Adrenal gland (tissue), 12 donors: ENCODE measurements around the gene AIF1. TPM values are rescaled to one million over a fixed set of nuclear protein-coding genes. Genes with fewer than 3 reads are reported as not detected.

Source experiments
- DNase-seq, 7 donors: peaks; one replicate each; pipeline ENCODE4 v3.0.0-alpha.2; 2019 to 2020
- H3K27ac ChIP-seq, 5 donors: fragments of 200-600 bp; sonication (generic) in 4 of 5; 1 replicate in 3 of 5; 2 replicates in 2 of 5; pipeline versions ENCODE4 v1.5.1 to v1.8.0; 2016 to 2020; ENCODE audit warnings: mild to moderate bottlenecking in 1 of 5
- H3K27me3 ChIP-seq: fragments of 200-600 bp; 2 replicates; pipeline ENCODE4 v1.8.0; 2021
- H3K36me3 ChIP-seq, 2 donors: fragments of 200-600 bp; replicated peaks in 1 of 2; 1 replicate in 1 of 2; 2 replicates in 1 of 2; pipeline versions ENCODE4 v1.5.1 to v1.8.0; 2018 to 2022
- H3K4me1 ChIP-seq, 2 donors: fragments of 200-600 bp; replicated peaks in 1 of 2; 1 replicate in 1 of 2; 2 replicates in 1 of 2; pipeline versions ENCODE4 v1.5.1 to v1.8.0; 2018 to 2021
- H3K4me3 ChIP-seq, 4 donors: fragments of 200-600 bp; sonication (generic) in 3 of 4; one replicate each; pipeline ENCODE4 v1.5.1; 2016 to 2018
- H3K9me3 ChIP-seq, 3 donors: fragments of 200-600 bp; sonication (generic) in 1 of 3; replicated peaks in 1 of 3; 1 replicate in 2 of 3; 2 replicates in 1 of 3; pipeline versions ENCODE4 v1.5.1 to v1.8.0; 2016 to 2021
- POLR2A ChIP-seq, 2 donors: fragments of 450-650 bp; IDR thresholded peaks; one replicate each; pipeline ENCODE4 v1.6.1; 2017; ENCODE audit warnings: antibody characterized with exemption in 2 of 2, mild to moderate bottlenecking in 2 of 2, moderate library complexity in 1 of 2
- WGBS, 4 donors: extraction: QIAGEN DNeasy Blood & Tissue Kit in 2 of 4; methylation state at CpG; one replicate each; pipeline versions ENCODE4 v1.1.5 to v1.1.7; 2013 to 2017; 5-methylcytosine and 5-hydroxymethylcytosine counted together
- intact Hi-C, 2 donors: fragments of 100-400 bp; cut with DNase I; formaldehyde crosslinking; loops; one replicate each; pipeline versions ENCODE4 v1.14.1 to v1.15.0; 2022 to 2023
- polyA plus RNA-seq, 3 donors: library from polyadenylated mRNA; stranded (reverse); fragments of 200-250 nt in 2 of 3; fragments of 350-450 nt in 1 of 3; fragmentation: Illumina TruSeq in 1 of 3; extraction: RNeasy Lipid Tissue Mini Kit (QIAGEN cat#74804) in 1 of 3; gene quantifications; one replicate each; pipeline ENCODE4 v1.2.3, GENCODE V29; 2013 to 2014
- total RNA-seq, 9 donors: library from RNA; depleted of rRNA in 4 of 9; stranded (reverse); fragments of >200 nt in 4 of 9; fragments of 120-200 nt in 1 of 9; fragmentation: NEBNext Ultra II Directional in 1 of 9; extraction: Animal tissue kit (Norgen Biotek cat#: 25700) in 1 of 9; gene quantifications; one replicate each; pipeline versions ENCODE4 v1.1.0 to v1.2.4, GENCODE V29; 2013 to 2023
- TF ChIP-seq, protein P1 (sequence below), 6 experiments: fragments of 450-650 bp in 4 of 6; fragments of 200-600 bp in 2 of 6; sonication (generic) in 1 of 6; IDR thresholded peaks; 1 replicate in 5 of 6; 2 replicates in 1 of 6; pipeline versions ENCODE4 v1.5.1 to v1.8.0; 2016 to 2021; ENCODE audit warnings: antibody characterized with exemption in 6 of 6, mild to moderate bottlenecking in 2 of 6, moderate library complexity in 1 of 6
- donor health status: healthy with polysubstance abuse.
- donor health status: Bipolar disorder and iron deficiency.
- donor health status: DM: yes; HTN: yes; CAD: no.
- donor health status: DM: no; HTN: no; CAD: no.
- donor health status: DM: no; HTN: no; CAD: no.
- donor health status: DM: yes; HTN: yes; CAD: no.

AIF1 gene
- total and polyA plus RNA-seq, 12 donors: 15.3 to 104 (median 66.3) TPM

DNA sequence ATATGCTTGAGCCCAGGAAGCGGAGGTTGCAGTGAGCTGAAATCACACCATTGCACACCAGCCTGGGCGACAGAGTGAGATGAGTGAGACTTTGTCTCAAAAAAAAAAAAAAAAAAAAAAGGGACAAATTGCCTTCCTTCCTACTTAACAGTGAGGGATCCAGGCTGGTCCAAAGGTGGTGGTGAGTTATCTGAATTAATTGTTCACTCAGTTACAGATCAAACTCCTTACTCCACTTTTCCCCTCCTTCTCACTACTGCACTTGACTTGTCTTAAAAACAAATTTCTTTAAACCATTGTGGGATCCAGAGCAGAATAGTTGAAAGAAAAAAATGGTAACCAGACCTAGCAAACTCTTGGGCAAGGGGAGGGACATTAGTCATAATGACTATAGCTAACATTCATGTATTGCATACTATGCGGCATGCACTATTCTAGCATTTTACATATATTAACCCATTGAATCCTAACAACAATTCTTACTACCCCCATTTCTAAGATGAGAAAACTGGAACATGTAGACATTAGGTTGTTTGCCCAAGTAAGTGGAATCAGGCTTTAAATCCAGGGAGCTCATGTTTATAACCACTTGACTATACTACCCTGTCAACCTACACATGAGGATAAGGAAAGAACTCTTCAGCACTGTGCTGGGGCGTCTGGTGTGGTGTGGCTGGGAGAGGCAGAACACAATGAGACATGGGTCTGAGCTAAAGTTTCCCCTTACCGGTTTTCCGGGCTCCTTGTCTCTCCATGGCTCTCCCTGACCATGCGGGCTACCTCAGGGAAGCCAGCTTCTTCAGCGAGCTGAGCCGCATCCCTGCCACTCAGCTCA is 48.3 kb downstream of the AIF1 start:
- Histone ChIP-seq H3K36me3 (peaks cover 0 to 24% of the 10 kb centered on the region in 2 donors), H3K4me3 (peak overlapping the region in 1 of 4 donors; percentile 95), H3K27me3 (no peaks in the 10 kb centered on the region), H3K27ac (peak overlapping the region in 4 of 5 donors; percentile 83 to 96 (median 90)), H3K4me1 (peaks cover 20 to 59% of the 10 kb centered on the region in 2 donors), H3K9me3 (no peaks in the 10 kb centered on the region)
- DNase-seq: no peak
- TF ChIP-seq POLR2A (IDR thresholded peaks at IDR 0.05): no peak
- TF ChIP-seq, protein P1, sequence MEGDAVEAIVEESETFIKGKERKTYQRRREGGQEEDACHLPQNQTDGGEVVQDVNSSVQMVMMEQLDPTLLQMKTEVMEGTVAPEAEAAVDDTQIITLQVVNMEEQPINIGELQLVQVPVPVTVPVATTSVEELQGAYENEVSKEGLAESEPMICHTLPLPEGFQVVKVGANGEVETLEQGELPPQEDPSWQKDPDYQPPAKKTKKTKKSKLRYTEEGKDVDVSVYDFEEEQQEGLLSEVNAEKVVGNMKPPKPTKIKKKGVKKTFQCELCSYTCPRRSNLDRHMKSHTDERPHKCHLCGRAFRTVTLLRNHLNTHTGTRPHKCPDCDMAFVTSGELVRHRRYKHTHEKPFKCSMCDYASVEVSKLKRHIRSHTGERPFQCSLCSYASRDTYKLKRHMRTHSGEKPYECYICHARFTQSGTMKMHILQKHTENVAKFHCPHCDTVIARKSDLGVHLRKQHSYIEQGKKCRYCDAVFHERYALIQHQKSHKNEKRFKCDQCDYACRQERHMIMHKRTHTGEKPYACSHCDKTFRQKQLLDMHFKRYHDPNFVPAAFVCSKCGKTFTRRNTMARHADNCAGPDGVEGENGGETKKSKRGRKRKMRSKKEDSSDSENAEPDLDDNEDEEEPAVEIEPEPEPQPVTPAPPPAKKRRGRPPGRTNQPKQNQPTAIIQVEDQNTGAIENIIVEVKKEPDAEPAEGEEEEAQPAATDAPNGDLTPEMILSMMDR (IDR thresholded peaks at IDR 0.05): no peak
- intact Hi-C loops: no loop called here
- 71 to 78% (median 72%) methylated on average over 5 to 9 of the region's 9 CpGs for WGBS, 4 donors

DNA sequence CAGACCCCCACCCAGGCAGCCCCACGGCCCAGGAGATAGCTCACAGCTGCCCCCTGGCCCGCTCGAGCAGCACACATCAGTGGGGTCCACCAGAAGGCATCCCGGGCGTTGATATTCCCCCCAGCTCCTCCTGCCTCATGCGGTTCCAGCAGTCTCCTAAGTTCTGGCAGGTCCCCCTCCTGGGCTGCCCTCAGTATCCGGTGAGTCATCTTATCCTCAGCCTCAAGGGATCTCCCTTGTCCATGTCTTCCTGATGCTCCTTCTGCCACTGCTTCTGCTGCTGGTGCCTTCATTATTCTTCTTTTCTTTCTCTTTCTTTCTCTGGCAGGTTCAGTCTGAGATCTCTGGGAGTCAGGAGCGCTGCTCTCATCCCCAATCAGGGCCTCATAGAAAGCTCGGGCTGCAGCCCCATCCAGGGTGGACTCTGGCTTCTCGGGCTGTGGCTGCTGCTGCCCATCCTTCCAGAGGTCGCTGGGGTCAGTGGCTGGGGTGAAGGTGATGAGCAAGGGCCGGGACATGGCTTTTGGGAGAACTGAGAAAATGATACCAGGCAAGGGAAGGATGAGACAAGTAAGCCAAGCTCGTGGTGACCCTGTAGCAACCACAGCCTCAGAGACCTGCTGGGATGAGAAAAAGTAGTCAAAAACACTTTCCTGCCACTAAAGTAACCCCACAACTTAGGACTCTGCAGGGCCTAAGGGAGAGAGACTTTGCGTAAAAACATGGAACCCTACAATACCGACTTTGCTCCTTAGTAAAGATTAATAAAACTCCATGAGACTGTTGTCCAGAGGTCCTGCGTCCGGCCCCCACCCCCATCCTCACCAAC is 49.1 kb downstream of the AIF1 start:
- Histone ChIP-seq H3K9me3 (no peaks in the 10 kb centered on the region), H3K27ac (peak overlapping the region; percentile 83 to 96 (median 89)), H3K36me3 (peaks cover 0 to 32% of the 10 kb centered on the region in 2 donors), H3K4me3 (peak overlapping the region in 2 of 4 donors; percentile 69 to 95), H3K4me1 (peaks cover 14 to 51% of the 10 kb centered on the region in 2 donors), H3K27me3 (no peaks in the 10 kb centered on the region)
- peak in 6 of 7 donors; percentile 48 to 77 (median 58) for DNase-seq
- TF ChIP-seq, protein P1 (IDR thresholded peaks at IDR 0.05): no peak
- no peak for TF ChIP-seq POLR2A (IDR thresholded peaks at IDR 0.05)
- intact Hi-C loops: no loop called here
- WGBS, 4 donors: 17 to 30% (median 21%) methylated on average over 12 to 17 of the region's 17 CpGs

DNA sequence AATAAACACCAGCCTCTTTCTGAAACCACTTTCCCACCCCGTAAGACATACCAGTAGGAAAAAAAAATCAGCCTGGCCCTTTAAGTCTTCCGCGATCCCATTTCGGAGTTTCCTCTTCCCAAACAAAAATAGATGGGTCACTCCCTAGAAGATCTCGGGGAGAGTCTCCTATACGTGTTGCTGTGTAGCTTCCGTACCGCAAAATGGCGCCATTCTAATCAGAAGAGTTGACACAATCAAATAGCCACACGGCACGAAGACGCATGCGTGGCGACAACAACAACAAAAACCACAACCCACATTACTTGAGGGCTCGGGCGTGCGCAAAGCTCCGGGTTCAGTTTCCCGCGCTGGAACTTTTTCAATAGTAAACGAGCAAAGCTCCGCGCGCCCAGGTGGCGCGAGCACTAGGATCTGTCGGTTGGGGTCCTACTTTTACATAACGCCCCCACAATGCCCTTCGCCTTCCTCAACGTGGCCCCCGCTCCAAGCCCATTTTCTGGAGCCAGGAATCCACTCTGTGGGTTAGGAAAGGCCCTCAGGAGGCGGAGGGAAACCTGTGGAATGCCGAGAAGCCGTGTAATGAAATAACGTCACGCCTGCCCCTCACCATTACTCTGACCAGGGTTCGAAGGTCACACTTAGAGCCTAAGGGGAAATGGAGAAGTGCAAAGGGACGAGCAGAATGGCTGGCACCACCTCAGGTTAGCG is 49.9 kb downstream of the AIF1 start, which contains the start of gene GPANK1:
Gene GPANK1, minus strand, starts transcription at position 208 of the 711 bp plus-strand sequence. CDS start 519 bp downstream, outside the sequence.
- peak; percentile 35 to 84 for TF ChIP-seq POLR2A (IDR thresholded peaks at IDR 0.05)
- TF ChIP-seq, protein P1 (IDR thresholded peaks at IDR 0.05): no peak
- Histone ChIP-seq H3K4me3 (peak within 1 kb of the TSS; percentile 31 to 95 (median 76)), H3K27me3 (no peaks in the 10 kb centered on the region), H3K36me3 (peaks cover 0 to 40% of the 10 kb centered on the region in 2 donors), H3K27ac (peak within 1 kb of the TSS; percentile 83 to 96 (median 89)), H3K9me3 (no peaks in the 10 kb centered on the region), H3K4me1 (peaks cover 7 to 45% of the 10 kb centered on the region in 2 donors)
- intact Hi-C loops: no loop called here
- DNase-seq: peak; percentile 89 to 97 (median 94)
- WGBS, 4 donors: 0 to 1% (median 0%) methylated on average over 33 to 39 of the region's 39 CpGs
